H1 (cell line): Measurements from ENCODE around the gene KIF26B. TPM values are rescaled to one million over a fixed set of nuclear protein-coding genes. Genes with fewer than 3 reads are reported as not detected.
A peak's percentile ranks its signal among the peaks of the same experiment; 100 is the strongest.

ENCODE experiments used
- CTCF ChIA-PET: fragments of 300-600 bp; sonication (Branson Sonifier 250); formaldehyde crosslinking; loops from one replicate; lab custom pipeline; 2021; ENCODE audit not compliant: partially characterized antibody; lab: Charles Lee
- POLR2A ChIA-PET: fragments of 300-600 bp; sonication (Branson Sonifier 250); formaldehyde crosslinking; loops from one replicate; lab custom pipeline; 2021; ENCODE audit warnings: inconsistent platforms; ENCODE audit not compliant: partially characterized antibody; lab: Charles Lee
- DNase-seq, 2 experiments: peaks; one replicate each; pipeline versions ENCODE4 v3.0.0 to v3.0.0-alpha.2; 2010 to 2022; ENCODE audit warnings: low spot score in 2 of 2, low read depth in 1 of 2, mixed read lengths in 1 of 2
- FAIRE-seq: peaks from 2 replicates; lab custom pipeline; 2011; peaks lifted over from hg19 to GRCh38; lab: Jason Lieb, UNC
- H2AFZ ChIP-seq: 2 replicates; pipeline ENCODE4 v1.8.1; 2012; ENCODE audit warnings: low read length, inconsistent platforms
- H2AK5ac ChIP-seq: 2 replicates; pipeline ENCODE4 v1.6.1; 2013; ENCODE audit warnings: low read depth, low read length
- H2BK120ac ChIP-seq: replicated peaks from 2 replicates; pipeline ENCODE3; 2013; ENCODE audit warnings: low read depth, low read length, inconsistent platforms
- H2BK12ac ChIP-seq: 2 replicates; pipeline ENCODE4 v1.6.1; 2013; ENCODE audit warnings: low read depth, low read length
- H2BK15ac ChIP-seq: 2 replicates; pipeline ENCODE4 v1.6.1; 2013; ENCODE audit warnings: low read length
- H2BK20ac ChIP-seq: 2 replicates; pipeline ENCODE4 v1.6.1; 2013; ENCODE audit warnings: low read length
- H2BK5ac ChIP-seq: 2 replicates; pipeline ENCODE4 v1.6.1; 2013; ENCODE audit warnings: low read depth, low read length
- H3K14ac ChIP-seq: 2 replicates; pipeline ENCODE4 v1.6.1; 2013; ENCODE audit warnings: inconsistent platforms; ENCODE audit not compliant: insufficient read length
- H3K18ac ChIP-seq: 2 replicates; pipeline ENCODE4 v1.6.1; 2013; ENCODE audit warnings: low read length; ENCODE audit errors: extremely low read depth
- H3K23ac ChIP-seq: 2 replicates; pipeline ENCODE4 v1.6.1; 2013; ENCODE audit warnings: inconsistent platforms; ENCODE audit not compliant: insufficient read length
- H3K23me2 ChIP-seq: 2 replicates; pipeline ENCODE4 v1.6.1; 2013; ENCODE audit warnings: low read depth, low read length
- H3K27ac ChIP-seq: 2 replicates; pipeline ENCODE4 v1.6.1; 2011; ENCODE audit warnings: low read depth, low read length, inconsistent platforms
- H3K27me3 ChIP-seq, 4 experiments: replicated peaks in 1 of 4; 1 replicate in 1 of 4; 2 replicates in 3 of 4; pipeline versions ENCODE4 v1.6.1 to v1.8.1; 2011 to 2013; ENCODE audit warnings: low read length in 3 of 4, mild to moderate bottlenecking in 3 of 4, inconsistent platforms in 2 of 4, mixed read lengths in 2 of 4, moderate library complexity in 1 of 4; ENCODE audit not compliant: control insufficient read depth in 3 of 4, insufficient read depth in 3 of 4; ENCODE audit errors: extremely low read depth in 1 of 4
- H3K36me3 ChIP-seq, 4 experiments: 2 replicates each; pipeline versions ENCODE4 v1.6.1 to v1.8.1; 2011 to 2013; ENCODE audit warnings: mild to moderate bottlenecking in 4 of 4, low read length in 3 of 4, moderate library complexity in 2 of 4, control low read depth in 1 of 4, inconsistent platforms in 1 of 4; ENCODE audit not compliant: insufficient read depth in 4 of 4, control insufficient read depth in 2 of 4
- H3K4ac ChIP-seq: replicated peaks from 2 replicates; pipeline ENCODE3; 2013; ENCODE audit warnings: low read length, low read depth, mixed read lengths, inconsistent platforms; ENCODE audit not compliant: insufficient read length
- H3K4me1 ChIP-seq, 4 experiments: replicated peaks in 1 of 4; 1 replicate in 1 of 4; 2 replicates in 3 of 4; pipeline versions ENCODE4 v1.6.1 to v1.8.1; 2011 to 2013; ENCODE audit warnings: low read length in 3 of 4, inconsistent platforms in 2 of 4, mixed read lengths in 1 of 4; ENCODE audit not compliant: insufficient read depth in 4 of 4, control insufficient read depth in 3 of 4
- H3K4me2 ChIP-seq, 2 experiments: 2 replicates each; pipeline versions ENCODE4 v1.6.1 to v1.8.1; 2011 to 2013; ENCODE audit warnings: low read depth in 2 of 2, low read length in 2 of 2, control low read depth in 1 of 2, inconsistent platforms in 1 of 2, mild to moderate bottlenecking in 1 of 2; ENCODE audit not compliant: insufficient read depth in 1 of 2
- H3K4me3 ChIP-seq, 4 experiments: fragments of 200-600, 300-600 bp in 1 of 4; sonication (generic), shearing (Covaris generic), sonication (Bioruptor Twin) in 1 of 4; 2 replicates each; pipeline versions ENCODE4 v1.5.1 to v1.8.1; 2011 to 2016; ENCODE audit warnings: low read length in 4 of 4, low read depth in 3 of 4, control low read depth in 2 of 4, inconsistent platforms in 2 of 4, mild to moderate bottlenecking in 2 of 4, mixed read lengths in 1 of 4, moderate library complexity in 1 of 4; ENCODE audit not compliant: insufficient read depth in 2 of 4; ENCODE audit errors: extremely low read depth in 1 of 4
- H3K56ac ChIP-seq: replicated peaks from 2 replicates; pipeline ENCODE3; 2013; ENCODE audit warnings: low read depth, mild to moderate bottlenecking, mixed read lengths, low read length, inconsistent platforms; ENCODE audit not compliant: insufficient read length
- H3K79me1 ChIP-seq: 2 replicates; pipeline ENCODE4 v1.6.1; 2013; ENCODE audit warnings: low read depth, low read length, control low read depth
- H3K79me2 ChIP-seq, 2 experiments: 2 replicates each; pipeline versions ENCODE4 v1.6.1 to v1.8.1; 2012 to 2013; ENCODE audit warnings: low read length in 2 of 2, mild to moderate bottlenecking in 2 of 2, inconsistent platforms in 1 of 2; ENCODE audit not compliant: insufficient read depth in 2 of 2, control insufficient read depth in 1 of 2
- H3K9ac ChIP-seq, 4 experiments: replicated peaks in 1 of 4; 1 replicate in 1 of 4; 2 replicates in 3 of 4; pipeline versions ENCODE4 v1.6.1 to v1.8.1; 2011 to 2013; ENCODE audit warnings: low read depth in 3 of 4, low read length in 3 of 4, control low read depth in 2 of 4, mild to moderate bottlenecking in 2 of 4, moderate library complexity in 2 of 4, inconsistent platforms in 1 of 4; ENCODE audit errors: extremely low read depth in 1 of 4
- H3K9me3 ChIP-seq, 2 experiments: 2 replicates each; pipeline versions ENCODE4 v1.6.1 to v1.8.1; 2012 to 2013; ENCODE audit warnings: mild to moderate bottlenecking in 2 of 2, moderate library complexity in 2 of 2, control low read depth in 1 of 2, inconsistent platforms in 1 of 2, low read depth in 1 of 2, low read length in 1 of 2, mixed read lengths in 1 of 2; ENCODE audit not compliant: insufficient read depth in 2 of 2
- H4K20me1 ChIP-seq, 2 experiments: replicated peaks in 1 of 2; 2 replicates each; pipeline versions ENCODE3 to v1.8.1; 2011 to 2013; ENCODE audit warnings: inconsistent platforms in 2 of 2, low read length in 2 of 2, mild to moderate bottlenecking in 1 of 2; ENCODE audit not compliant: insufficient read depth in 2 of 2, control insufficient read depth in 1 of 2
- H4K5ac ChIP-seq: 2 replicates; pipeline ENCODE4 v1.6.1; 2013; ENCODE audit warnings: low read length, low read depth, mixed read lengths, inconsistent platforms; ENCODE audit not compliant: insufficient read length
- H4K8ac ChIP-seq: 2 replicates; pipeline ENCODE4 v1.8.0; 2013; ENCODE audit warnings: mild to moderate bottlenecking, moderate library complexity, low read length, inconsistent platforms; ENCODE audit not compliant: insufficient read depth; ENCODE audit errors: extremely low read depth
- H4K91ac ChIP-seq: replicated peaks from 2 replicates; pipeline ENCODE3; 2013; ENCODE audit warnings: low read length, mixed read lengths, inconsistent platforms; ENCODE audit not compliant: insufficient read length
- BRCA1 ChIP-seq: IDR thresholded peaks from 2 replicates; pipeline ENCODE4 v1.6.1; 2012; ENCODE audit warnings: low read depth, low read length, improper control_type of control experiment
- GTF2F1 ChIP-seq: IDR thresholded peaks from 2 replicates; pipeline ENCODE4 v1.6.1; 2012; ENCODE audit warnings: low read depth, low read length, improper control_type of control experiment, borderline replicate concordance
- POLR2AphosphoS5 ChIP-seq: IDR thresholded peaks from 2 replicates; pipeline ENCODE4 v1.6.1; 2011; ENCODE audit warnings: low read depth, low read length
- RFX5 ChIP-seq: IDR thresholded peaks from 2 replicates; pipeline ENCODE4 v1.6.1; 2011; ENCODE audit warnings: low read depth, low read length, improper control_type of control experiment, borderline replicate concordance
- WGBS, 2 experiments: shearing (Covaris generic) in 1 of 2; methylation state at CpG; one replicate each; pipeline versions ENCODE4 v1.1.6 to v1.1.7; 2013 to 2015; ENCODE audit warnings: low lambda C conversion rate in 2 of 2, mixed read lengths in 2 of 2, inconsistent platforms in 1 of 2, low coverage in 1 of 2, missing lambda C conversion rate in 1 of 2; ENCODE audit not compliant: insufficient replicate concordance in 2 of 2, insufficient coverage in 1 of 2, insufficient read length in 1 of 2; ENCODE audit errors: extremely low coverage in 1 of 2, missing lambda C conversion rate in 1 of 2; 5-methylcytosine and 5-hydroxymethylcytosine counted together
- polyA plus RNA-seq, 7 experiments: library from polyadenylated mRNA; depleted of rRNA in 3 of 7; stranded (reverse) in 5 of 7; unstranded in 2 of 7; fragments of >200 nt in 5 of 7; fragments of 200-250 nt in 2 of 7; gene quantifications; 1 replicate in 5 of 7; 2 replicates in 1 of 7; 4 replicates in 1 of 7; pipeline versions ENCODE4 v1.2.1 to v1.2.3, GENCODE V29; 2011 to 2013; ENCODE audit warnings: missing spikeins in 2 of 7, mixed read lengths in 2 of 7
- total RNA-seq: library from RNA; stranded (reverse); fragmentation: NEBNext Ultra II Directional; extraction: Animal tissue kit (Norgen Biotek cat#: 25700); gene quantifications from 2 replicates; pipeline ENCODE4 v1.2.1, GENCODE V29; 2021

Gene KIF26B
- total and polyA plus RNA-seq, 2 of the 8 experiments (the other 6 are each of a cell fraction or from before 2014, with no cell fraction given) = 0.06 to 0.28 TPM

GRCh38 chr1:245353915-245354775, 199.4 kb downstream of the KIF26B start:
- Histone ChIP-seq H4K20me1 (no peaks in the 10 kb centered on the region), H2AK5ac (no peak overlapping the region), H3K56ac (no peak overlapping the region), H3K18ac (no peak overlapping the region), H2AFZ (no peak overlapping the region), H2BK5ac (no peak overlapping the region), H4K5ac (no peak overlapping the region), H3K27ac (no peak overlapping the region), H3K79me2 (no peaks in the 10 kb centered on the region), H3K14ac (no peak overlapping the region), H3K79me1 (no peaks in the 10 kb centered on the region), H3K23me2 (no peaks in the 10 kb centered on the region), H2BK120ac (no peak overlapping the region), H3K4me3 (no peak overlapping the region), H3K4me2 (no peak overlapping the region), H3K4me1 (no peaks in the 10 kb centered on the region; a peak in 1 of 7 replicates), H3K4ac (no peak overlapping the region), H3K23ac (no peak overlapping the region), H2BK15ac (no peak overlapping the region), H3K9me3 (no peaks in the 10 kb centered on the region), H4K91ac (no peak overlapping the region), H3K27me3 (no peaks in the 10 kb centered on the region), H2BK20ac (no peak overlapping the region), H3K9ac (no peak overlapping the region), H3K36me3 (no peaks in the 10 kb centered on the region), H2BK12ac (no peak overlapping the region), H4K8ac (peak overlapping the region; percentile 36; the same call in 1 of the 2 replicates)
- ChIA-PET CTCF (no interaction called here), POLR2A (no interaction called here)
- TF ChIP-seq RFX5 = no peak
- no peak for TF ChIP-seq BRCA1
- TF ChIP-seq POLR2AphosphoS5 = no peak
- TF ChIP-seq GTF2F1 = no peak
- DNase-seq (no peak), FAIRE-seq (no peak)
- WGBS, 2 experiments = 90% methylated on average over 19 of the region's 19 CpGs; no CpG with 5 or more reads in 1 of the 2 experiments
